ENCODE data around the gene RXRA.

The RXRA gene

DNA sequence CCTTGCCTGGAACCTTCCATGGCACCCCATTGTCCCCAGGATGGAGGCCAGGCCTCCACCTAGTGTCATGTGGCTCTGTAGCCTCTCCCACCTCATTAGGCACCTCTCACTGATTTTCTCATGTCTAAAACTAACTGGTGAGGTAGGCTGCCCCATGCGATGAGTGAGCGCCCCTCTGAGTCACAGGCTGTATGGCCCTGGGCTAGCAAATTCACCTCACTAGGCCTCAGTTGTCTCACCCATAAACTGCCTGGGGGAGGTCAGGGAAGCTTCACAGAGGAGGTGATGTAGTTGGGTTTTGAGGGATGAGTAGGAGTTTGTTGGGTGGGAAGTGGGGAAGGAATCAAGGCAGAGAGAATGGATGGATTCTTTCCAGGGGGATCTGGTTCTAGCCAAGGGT, 8.8 kb downstream of the RXRA start:
- peak in 1 of 2 donors; percentile 29 for DNase-seq (ENCODE audit: low read depth in 2 of 2)
- TF ChIP-seq, protein P1, sequence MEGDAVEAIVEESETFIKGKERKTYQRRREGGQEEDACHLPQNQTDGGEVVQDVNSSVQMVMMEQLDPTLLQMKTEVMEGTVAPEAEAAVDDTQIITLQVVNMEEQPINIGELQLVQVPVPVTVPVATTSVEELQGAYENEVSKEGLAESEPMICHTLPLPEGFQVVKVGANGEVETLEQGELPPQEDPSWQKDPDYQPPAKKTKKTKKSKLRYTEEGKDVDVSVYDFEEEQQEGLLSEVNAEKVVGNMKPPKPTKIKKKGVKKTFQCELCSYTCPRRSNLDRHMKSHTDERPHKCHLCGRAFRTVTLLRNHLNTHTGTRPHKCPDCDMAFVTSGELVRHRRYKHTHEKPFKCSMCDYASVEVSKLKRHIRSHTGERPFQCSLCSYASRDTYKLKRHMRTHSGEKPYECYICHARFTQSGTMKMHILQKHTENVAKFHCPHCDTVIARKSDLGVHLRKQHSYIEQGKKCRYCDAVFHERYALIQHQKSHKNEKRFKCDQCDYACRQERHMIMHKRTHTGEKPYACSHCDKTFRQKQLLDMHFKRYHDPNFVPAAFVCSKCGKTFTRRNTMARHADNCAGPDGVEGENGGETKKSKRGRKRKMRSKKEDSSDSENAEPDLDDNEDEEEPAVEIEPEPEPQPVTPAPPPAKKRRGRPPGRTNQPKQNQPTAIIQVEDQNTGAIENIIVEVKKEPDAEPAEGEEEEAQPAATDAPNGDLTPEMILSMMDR (IDR thresholded peaks at IDR 0.05; ENCODE audit: low read depth, low read length): no peak

DNA sequence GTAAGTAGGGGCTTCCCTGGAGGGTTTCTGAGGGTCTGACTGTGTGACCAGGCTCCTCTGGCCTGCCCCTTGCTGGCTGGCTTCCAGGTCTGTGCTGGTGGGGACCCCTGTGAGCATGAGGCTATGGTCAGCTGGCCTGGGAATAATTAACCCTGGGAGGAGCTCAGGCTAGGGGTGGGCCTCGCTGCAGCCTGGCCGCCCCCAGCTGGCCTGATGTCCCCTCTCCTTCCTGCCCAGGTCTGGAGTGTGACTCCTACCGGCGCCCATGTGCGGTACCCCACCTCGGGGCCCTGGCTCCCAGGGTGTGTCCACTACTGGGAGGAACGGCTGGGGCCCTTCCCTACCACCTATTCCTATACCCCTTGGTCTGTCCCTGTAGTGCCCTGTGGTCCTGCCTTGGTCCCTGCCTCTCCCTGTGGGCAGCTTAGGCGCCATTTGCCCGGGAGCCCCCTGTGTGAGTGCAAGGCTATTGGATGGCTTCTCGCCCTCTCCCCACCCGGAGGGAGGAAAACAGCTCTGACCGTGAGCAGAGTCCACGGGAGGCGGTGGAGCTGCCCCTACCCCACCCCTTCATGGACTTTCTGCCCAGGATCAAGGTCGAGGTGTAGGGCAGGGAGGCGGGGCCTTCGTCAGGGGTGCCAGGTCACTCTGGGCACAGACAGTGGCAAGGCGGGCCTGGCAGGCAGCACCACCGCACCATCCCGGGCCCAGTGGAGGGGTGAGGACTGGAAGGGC, 9.4 kb downstream of the RXRA start:
- DNase-seq (ENCODE audit: low read depth in 2 of 2): no peak
- TF ChIP-seq, protein P1 (IDR thresholded peaks at IDR 0.05; ENCODE audit: low read depth, low read length): no peak
- H3K4me3 ChIP-seq (replicated peaks in 1 of 2; ENCODE audit: low read depth in 2 of 2, low read length in 2 of 2): no peak overlapping the region

More for the DNA sequence above, 8.8 kb downstream of the RXRA start:
- H3K4me3 ChIP-seq (replicated peaks in 1 of 2; ENCODE audit: low read depth in 2 of 2, low read length in 2 of 2): no peak overlapping the region

DNA sequence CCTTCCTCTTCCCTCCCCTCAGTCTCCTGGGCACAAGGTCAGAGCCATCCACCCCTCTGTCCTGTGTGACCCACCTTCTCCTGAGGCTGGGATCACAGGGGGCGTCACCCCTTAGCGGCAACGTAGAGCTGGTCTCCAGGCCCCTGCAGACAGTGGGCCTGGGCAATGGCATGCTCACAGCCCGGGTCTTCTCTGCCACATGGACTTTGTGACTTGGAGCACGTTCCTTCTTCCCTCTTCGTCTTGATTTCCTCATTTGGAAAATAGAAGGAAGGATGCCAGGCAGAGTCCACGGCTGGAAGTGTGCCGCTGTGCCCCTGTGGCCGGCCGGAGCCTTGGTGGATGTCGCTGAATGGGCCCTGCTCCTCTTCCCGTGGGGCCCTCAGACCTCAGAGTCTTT, 10.0 kb downstream of the RXRA start:
- DNase-seq (ENCODE audit: low read depth in 2 of 2): no peak
- TF ChIP-seq, protein P1 (IDR thresholded peaks at IDR 0.05; ENCODE audit: low read depth, low read length): no peak

GRCh38 chr9:134336924-134337323, 10.7 kb downstream of the RXRA start:
- TF ChIP-seq, protein P1 (IDR thresholded peaks at IDR 0.05; ENCODE audit: low read depth, low read length): no peak
- no peak for DNase-seq (ENCODE audit: low read depth in 2 of 2)
- no peak overlapping the region for H3K4me3 ChIP-seq (replicated peaks in 1 of 2; ENCODE audit: low read depth in 2 of 2, low read length in 2 of 2)

More for the DNA sequence above, 10.0 kb downstream of the RXRA start:
- no peak overlapping the region for H3K4me3 ChIP-seq (replicated peaks in 1 of 2; ENCODE audit: low read depth in 2 of 2, low read length in 2 of 2)

DNA sequence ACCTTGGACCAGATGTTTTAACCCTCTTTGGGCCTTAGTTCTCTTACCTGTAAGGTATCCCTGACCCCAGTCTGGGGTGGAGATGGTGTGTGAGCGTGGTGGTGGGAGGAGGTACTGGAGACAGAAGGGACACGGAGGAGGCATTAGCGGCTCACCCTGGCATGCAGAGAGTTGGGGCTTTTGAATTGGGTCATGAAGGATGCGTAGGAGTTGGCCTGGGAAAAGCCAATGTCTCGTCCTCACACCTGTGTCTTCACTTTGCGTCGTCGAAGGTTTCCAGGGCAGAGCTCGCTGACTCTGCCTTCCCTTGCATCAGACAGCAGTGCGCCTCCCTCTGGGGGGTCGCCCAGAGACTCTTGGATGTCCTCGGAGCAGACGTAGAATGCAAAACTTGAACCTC, 11.2 kb downstream of the RXRA start:
- H3K4me3 ChIP-seq (replicated peaks in 1 of 2; ENCODE audit: low read depth in 2 of 2, low read length in 2 of 2): no peak overlapping the region
- DNase-seq (ENCODE audit: low read depth in 2 of 2): no peak
- TF ChIP-seq, protein P1 (IDR thresholded peaks at IDR 0.05; ENCODE audit: low read depth, low read length): no peak

DNA sequence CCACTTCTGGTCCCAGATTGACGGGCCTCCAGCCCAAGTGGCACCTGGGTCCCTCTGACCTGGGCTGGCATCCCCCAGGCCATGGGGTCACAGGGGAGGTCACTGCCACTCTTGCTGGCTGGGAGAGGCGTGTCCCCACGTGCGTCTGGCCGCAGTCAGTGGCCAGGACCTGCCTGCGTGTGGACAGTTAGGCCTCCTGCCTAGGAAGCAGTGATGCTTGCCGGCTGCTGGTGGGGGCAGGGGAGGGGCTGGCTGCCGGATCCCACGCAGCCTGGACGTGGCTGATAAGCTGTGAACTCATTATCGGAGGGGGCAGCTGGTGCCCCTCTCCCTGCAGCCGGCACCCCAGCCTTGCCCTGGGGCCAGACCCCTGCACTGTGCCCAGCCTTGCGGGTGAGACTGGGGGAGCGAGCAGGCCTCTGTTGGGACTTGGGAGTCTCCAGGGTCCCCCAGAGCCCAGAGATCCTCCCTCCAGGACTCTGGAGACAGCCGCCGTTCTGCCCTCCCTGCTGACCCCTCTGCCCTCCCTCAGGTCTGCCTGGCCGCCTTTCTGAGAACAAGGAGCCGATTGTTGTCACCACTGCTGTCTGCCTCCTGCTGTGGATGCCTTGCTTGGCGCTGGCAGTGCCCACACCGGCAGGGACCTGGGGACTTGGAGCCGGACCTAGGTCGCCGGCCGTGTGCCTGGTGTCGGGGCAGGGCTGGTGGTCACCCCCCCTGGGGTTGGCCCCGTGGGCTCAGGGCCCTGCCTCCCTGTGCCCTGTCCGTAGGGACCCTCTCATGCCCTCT, 12.3 kb downstream of the RXRA start:
- H3K4me3 ChIP-seq (replicated peaks in 1 of 2; ENCODE audit: low read depth in 2 of 2, low read length in 2 of 2): no peak overlapping the region
- TF ChIP-seq, protein P1 (IDR thresholded peaks at IDR 0.05; ENCODE audit: low read depth, low read length): no peak
- DNase-seq (ENCODE audit: low read depth in 2 of 2): no peak

Measured in cardiac fibroblast (primary cell).